OCI-LY1 (cell line): Measurements from ENCODE around the gene PPM1B.

Experiments
- H2AFZ ChIP-seq: fragments of 200-600 bp; sonication (generic), shearing (Covaris generic); 2 replicates; pipeline ENCODE4 v1.6.0; 2014; ENCODE audit warnings: antibody characterized with exemption, mild to moderate bottlenecking, low read length
- H3F3A ChIP-seq: fragments of 200-600 bp; sonication (generic), shearing (Covaris generic); 2 replicates; pipeline ENCODE4 v1.6.0; 2014; ENCODE audit warnings: mild to moderate bottlenecking, antibody characterized with exemption, low read length, moderate library complexity; ENCODE audit not compliant: insufficient read depth
- H3K27ac ChIP-seq: fragments of 200-600 bp; sonication (generic); 2 replicates; pipeline ENCODE4 v1.5.1; 2014; ENCODE audit warnings: low read length, mixed run types, mild to moderate bottlenecking, low read depth; ENCODE audit not compliant: poor library complexity, severe bottlenecking
- H3K27me3 ChIP-seq: fragments of 200-600 bp; sonication (generic); 2 replicates; pipeline ENCODE4 v1.6.0; 2014; ENCODE audit warnings: antibody characterized with exemption, mild to moderate bottlenecking, low read length, moderate library complexity; ENCODE audit not compliant: insufficient read depth
- H3K36me3 ChIP-seq: fragments of 200-600 bp; sonication (generic); 2 replicates; pipeline ENCODE4 v1.6.1; 2014; ENCODE audit warnings: mild to moderate bottlenecking, antibody characterized with exemption, low read length, moderate library complexity, mixed read lengths; ENCODE audit not compliant: insufficient read depth
- H3K4me1 ChIP-seq: fragments of 200-600 bp; sonication (generic); 2 replicates; pipeline ENCODE4 v1.5.1; 2014; ENCODE audit warnings: mild to moderate bottlenecking, low read length, moderate library complexity; ENCODE audit not compliant: insufficient read depth, severe bottlenecking
- H3K4me2 ChIP-seq: fragments of 200-600 bp; sonication (generic), shearing (Covaris generic); 2 replicates; pipeline ENCODE4 v1.6.1; 2014; ENCODE audit warnings: low read length
- H3K4me3 ChIP-seq: fragments of 200-600 bp; sonication (generic); 2 replicates; pipeline ENCODE4 v1.5.1; 2014; ENCODE audit warnings: low read length, low read depth, mild to moderate bottlenecking, mixed read lengths; ENCODE audit not compliant: poor library complexity, severe bottlenecking
- H3K79me2 ChIP-seq: fragments of 200-600 bp; shearing (Covaris generic); 2 replicates; pipeline ENCODE4 v1.6.1; 2016; ENCODE audit warnings: mixed run types, low read length, mixed read lengths; ENCODE audit not compliant: insufficient read depth
- H3K9ac ChIP-seq: fragments of 200-600 bp; sonication (generic), shearing (Covaris generic); 2 replicates; pipeline ENCODE4 v1.6.1; 2014; ENCODE audit warnings: mild to moderate bottlenecking, low read length, mixed read lengths
- H3K9me2 ChIP-seq: fragments of 200-600 bp; sonication (generic), shearing (Covaris generic); 2 replicates; pipeline ENCODE4 v1.6.1; 2014; ENCODE audit warnings: low read depth, mild to moderate bottlenecking, low read length, mixed read lengths
- H3K9me3 ChIP-seq: fragments of 200-600 bp; shearing (Covaris generic); 2 replicates; pipeline ENCODE4 v1.6.1; 2014; ENCODE audit warnings: low read length, mixed read lengths
- H4K20me1 ChIP-seq: fragments of 200-600 bp; sonication (generic), shearing (Covaris generic); 2 replicates; pipeline ENCODE4 v1.6.0; 2016; ENCODE audit warnings: mild to moderate bottlenecking, low read length; ENCODE audit not compliant: insufficient read depth
- EZH2 ChIP-seq: fragments of 200-600 bp; sonication (generic), shearing (Covaris generic); IDR thresholded peaks from 2 replicates; pipeline ENCODE4 v1.8.0; 2017; ENCODE audit warnings: borderline replicate concordance, mixed run types, mild to moderate bottlenecking, antibody characterized with exemption, low read length, moderate library complexity, mixed read lengths
- TF ChIP-seq, protein P1 (sequence below): fragments of 200-600 bp; sonication (generic), shearing (Covaris generic); IDR thresholded peaks from 2 replicates; pipeline ENCODE4 v1.5.1; 2017; ENCODE audit warnings: mild to moderate bottlenecking, antibody characterized with exemption, low read length, moderate library complexity, mixed read lengths

Gene PPM1B

DNA sequence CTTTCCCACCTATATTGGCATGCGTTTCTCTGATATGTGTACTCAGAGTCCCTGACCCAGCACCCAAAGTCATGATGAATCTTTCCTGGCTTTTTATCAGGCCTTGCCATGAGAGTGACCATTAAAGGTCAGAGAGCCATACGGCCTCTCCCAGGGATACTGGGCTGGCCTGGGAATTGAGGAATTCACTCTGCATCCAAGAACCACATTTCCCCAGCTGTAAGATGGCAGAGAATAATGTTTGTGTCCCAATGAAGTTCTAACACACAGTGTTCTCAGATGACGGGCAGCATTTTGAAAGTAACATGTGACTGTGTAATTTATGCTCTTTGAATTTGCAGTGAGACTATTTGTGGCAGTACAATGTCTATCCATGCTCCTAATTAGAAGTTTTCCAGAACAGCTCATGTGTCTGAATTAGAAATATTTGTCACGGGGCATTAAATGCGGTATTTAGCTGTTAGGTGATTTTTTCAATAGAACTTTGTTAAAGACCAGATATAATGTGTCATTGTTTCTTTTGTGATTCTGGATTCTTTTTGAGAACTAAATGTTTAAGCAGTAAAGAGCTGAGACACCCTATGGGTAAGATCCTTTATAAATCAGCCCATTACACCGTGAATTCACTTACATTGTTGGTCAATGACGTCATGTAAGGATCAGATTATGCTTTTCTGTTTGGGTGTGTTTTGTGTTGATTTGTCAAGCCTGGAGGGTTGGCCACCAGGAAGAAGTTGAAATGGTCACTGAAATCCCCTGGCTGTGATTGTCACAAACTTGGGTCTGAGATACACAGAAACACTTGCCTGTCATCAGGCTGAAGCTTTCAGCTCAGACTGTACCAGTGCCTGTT is 99.3 kb downstream of the PPM1B start:
- Histone ChIP-seq H3K4me2 (no peak overlapping the region), H3K9ac (no peak overlapping the region), H3K9me3 (no peaks in the 10 kb centered on the region), H3K4me3 (no peak overlapping the region), H3K79me2 (no peaks in the 10 kb centered on the region), H2AFZ (no peak overlapping the region), H3K9me2 (no peaks in the 10 kb centered on the region), H3K27me3 (no peaks in the 10 kb centered on the region), H3K4me1 (no peaks in the 10 kb centered on the region), H3F3A (no peaks in the 10 kb centered on the region), H3K27ac (no peak overlapping the region), H3K36me3 (no peaks in the 10 kb centered on the region), H4K20me1 (no peaks in the 10 kb centered on the region)
- TF ChIP-seq, protein P1, sequence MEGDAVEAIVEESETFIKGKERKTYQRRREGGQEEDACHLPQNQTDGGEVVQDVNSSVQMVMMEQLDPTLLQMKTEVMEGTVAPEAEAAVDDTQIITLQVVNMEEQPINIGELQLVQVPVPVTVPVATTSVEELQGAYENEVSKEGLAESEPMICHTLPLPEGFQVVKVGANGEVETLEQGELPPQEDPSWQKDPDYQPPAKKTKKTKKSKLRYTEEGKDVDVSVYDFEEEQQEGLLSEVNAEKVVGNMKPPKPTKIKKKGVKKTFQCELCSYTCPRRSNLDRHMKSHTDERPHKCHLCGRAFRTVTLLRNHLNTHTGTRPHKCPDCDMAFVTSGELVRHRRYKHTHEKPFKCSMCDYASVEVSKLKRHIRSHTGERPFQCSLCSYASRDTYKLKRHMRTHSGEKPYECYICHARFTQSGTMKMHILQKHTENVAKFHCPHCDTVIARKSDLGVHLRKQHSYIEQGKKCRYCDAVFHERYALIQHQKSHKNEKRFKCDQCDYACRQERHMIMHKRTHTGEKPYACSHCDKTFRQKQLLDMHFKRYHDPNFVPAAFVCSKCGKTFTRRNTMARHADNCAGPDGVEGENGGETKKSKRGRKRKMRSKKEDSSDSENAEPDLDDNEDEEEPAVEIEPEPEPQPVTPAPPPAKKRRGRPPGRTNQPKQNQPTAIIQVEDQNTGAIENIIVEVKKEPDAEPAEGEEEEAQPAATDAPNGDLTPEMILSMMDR = no peak
- TF ChIP-seq EZH2 = no peak

DNA sequence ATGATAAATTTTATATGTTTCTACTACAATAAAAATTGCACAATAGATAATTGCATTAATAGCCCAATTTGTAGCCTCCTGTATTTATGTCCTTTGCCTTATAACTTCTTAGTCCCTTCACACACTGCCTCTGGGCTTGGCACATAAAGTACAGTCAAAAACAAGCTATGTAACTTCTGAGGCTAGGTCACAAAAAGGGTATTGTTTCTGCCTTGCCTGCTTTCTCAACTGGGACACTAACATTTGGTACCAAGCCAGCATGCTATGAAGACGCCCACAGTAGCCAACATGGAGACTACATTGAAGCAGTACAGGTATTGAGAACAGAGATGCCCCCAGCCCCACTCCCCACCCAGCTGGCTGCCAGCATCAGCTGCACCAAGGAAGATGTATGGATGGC is 101.2 kb downstream of the PPM1B start:
- Histone ChIP-seq H3K79me2 (no peaks in the 10 kb centered on the region), H3K27ac (no peak overlapping the region)

DNA sequence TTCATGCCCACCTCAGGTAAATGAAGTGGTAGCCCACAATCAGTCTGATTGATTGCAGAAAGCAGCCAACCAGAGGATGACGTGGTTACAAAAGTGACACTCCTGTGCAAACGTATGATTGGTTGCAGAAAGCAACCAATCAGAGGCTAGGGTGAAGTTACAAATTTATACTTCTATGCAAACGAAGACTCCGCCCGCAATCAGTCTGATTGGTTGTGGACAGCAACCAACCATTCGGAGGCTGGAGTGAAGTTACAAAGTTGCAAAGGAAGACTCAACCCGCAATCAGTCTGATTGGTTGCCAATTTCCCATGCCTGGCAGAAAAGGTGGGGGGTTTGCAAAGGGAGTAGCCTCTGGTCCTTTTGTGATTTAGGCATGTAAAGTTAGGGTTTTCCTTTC is 102.6 kb downstream of the PPM1B start:
- H3K9ac ChIP-seq = no peak overlapping the region
- no peaks in the 10 kb centered on the region for H3K36me3 ChIP-seq
- no peak overlapping the region for H3K4me3 ChIP-seq
- H3K27ac ChIP-seq = no peak overlapping the region
- no peak overlapping the region for H3K4me2 ChIP-seq
- TF ChIP-seq, protein P1 = no peak
- no peak for TF ChIP-seq EZH2
- no peaks in the 10 kb centered on the region for H3K4me1 ChIP-seq
- no peaks in the 10 kb centered on the region for H4K20me1 ChIP-seq
- no peaks in the 10 kb centered on the region for H3K27me3 ChIP-seq
- H3K9me3 ChIP-seq = no peaks in the 10 kb centered on the region
- H3K9me2 ChIP-seq = no peaks in the 10 kb centered on the region
- H2AFZ ChIP-seq = no peak overlapping the region
- no peaks in the 10 kb centered on the region for H3K79me2 ChIP-seq
- H3F3A ChIP-seq = no peaks in the 10 kb centered on the region

More for the DNA sequence above, 101.2 kb downstream of the PPM1B start:
- H3K36me3 ChIP-seq = no peaks in the 10 kb centered on the region
- H3F3A ChIP-seq = no peaks in the 10 kb centered on the region
- H3K4me1 ChIP-seq = no peaks in the 10 kb centered on the region
- H2AFZ ChIP-seq = no peak overlapping the region
- H3K9me2 ChIP-seq = no peaks in the 10 kb centered on the region
- no peaks in the 10 kb centered on the region for H3K9me3 ChIP-seq
- H3K4me2 ChIP-seq = no peak overlapping the region
- H3K27me3 ChIP-seq = no peaks in the 10 kb centered on the region
- no peak for TF ChIP-seq EZH2
- TF ChIP-seq, protein P1 = no peak
- no peaks in the 10 kb centered on the region for H4K20me1 ChIP-seq
- no peak overlapping the region for H3K4me3 ChIP-seq
- H3K9ac ChIP-seq = no peak overlapping the region
